GM21528 (cell line): ENCODE data around the gene ECI2.
"Not testable (repeated sequence)": the region's sequence is repeated elsewhere in the genome, so short reads cannot be mapped to it uniquely, and the experiment has no call there.

Experiments
- ATAC-seq: cut with Tn5 transposase; IDR thresholded peaks from one replicate; pipeline ENCODE4 v1.9.1; 2021; ENCODE audit warnings: mild to moderate bottlenecking, moderate library complexity; ENCODE audit not compliant: unreplicated experiment, low FRiP score

Gene ECI2

DNA sequence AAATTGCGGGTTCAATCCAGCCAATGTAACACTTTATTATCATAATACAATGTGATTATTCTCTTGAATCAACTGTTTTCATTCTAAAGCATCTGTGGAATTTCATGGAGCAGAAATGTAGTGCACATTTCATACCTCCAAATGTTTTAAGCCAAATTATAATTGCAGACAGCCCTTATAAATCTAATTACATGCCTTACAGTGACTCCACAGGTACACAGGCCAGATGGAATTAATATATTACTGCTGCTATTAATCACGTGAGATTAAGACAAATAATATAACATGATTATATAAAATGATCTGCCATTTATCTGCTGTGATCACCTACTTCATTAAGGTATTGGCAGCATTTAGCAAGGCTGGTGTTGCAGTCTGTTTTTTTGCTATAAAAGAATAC, 9.7 kb upstream of the ECI2 start:
- no peak for ATAC-seq

DNA sequence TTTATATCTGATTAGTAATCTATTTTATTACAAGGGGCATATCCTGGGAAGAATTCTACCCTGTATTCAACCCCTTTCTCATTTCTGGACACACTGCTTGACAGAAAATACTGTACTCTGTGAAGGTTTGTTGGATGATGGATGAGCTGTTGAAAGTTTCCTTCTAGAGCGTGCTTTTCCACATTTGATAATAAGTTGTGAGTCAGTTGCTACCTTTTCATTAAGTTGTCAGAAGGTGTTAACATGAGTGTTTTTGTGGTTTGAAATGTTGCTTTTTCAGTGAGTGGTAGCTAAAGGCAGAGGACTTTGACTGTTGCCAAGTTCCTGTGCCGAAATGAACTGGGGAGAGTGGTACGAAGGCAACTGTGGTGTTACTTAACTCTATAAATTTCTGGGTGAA, 3.9 kb upstream of the ECI2 start:
- ATAC-seq, result no peak

DNA sequence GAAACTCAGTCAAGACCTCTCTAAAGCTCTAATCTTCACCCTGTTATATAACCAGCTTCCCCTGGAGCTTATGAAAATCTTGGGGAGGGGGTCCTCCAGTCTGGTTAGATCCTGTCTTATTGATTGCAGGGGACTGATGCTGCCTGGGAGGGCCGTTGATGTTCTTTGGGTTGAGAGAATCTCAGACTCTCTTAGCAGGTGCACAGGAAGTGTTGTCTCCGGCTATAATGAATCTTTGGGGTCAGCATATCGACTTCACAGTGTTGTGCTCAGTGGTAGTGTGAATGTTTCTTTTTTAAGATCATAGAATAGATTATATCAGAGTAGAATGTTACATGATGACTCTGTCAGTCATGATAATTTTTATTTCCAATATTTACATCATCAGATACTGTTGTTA, 2.8 kb upstream of the ECI2 start:
- ATAC-seq, result no peak

DNA sequence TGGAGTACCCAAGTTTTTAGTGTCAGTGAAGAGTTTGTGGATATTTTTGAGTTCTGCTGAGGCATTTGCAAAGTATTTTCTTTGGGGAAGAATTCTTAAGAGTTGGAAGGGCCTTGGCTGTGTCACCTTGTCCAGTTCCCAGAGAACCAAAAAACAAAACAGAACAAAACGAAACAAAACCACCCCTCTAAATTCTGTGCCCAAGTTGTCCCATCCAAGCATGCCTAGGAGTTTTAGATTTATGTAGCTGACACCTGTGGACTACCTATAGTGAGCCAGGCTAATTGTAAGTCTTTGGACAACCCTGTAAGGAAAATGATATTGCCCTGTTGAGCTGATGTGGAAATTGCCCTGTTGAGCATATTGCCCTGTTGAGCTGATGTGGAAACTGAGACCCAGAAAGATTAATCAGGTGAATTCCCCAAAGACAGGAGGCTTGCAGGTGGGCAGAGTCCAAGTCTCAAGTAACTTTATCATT, 1.0 kb upstream of the ECI2 start:
- ATAC-seq, result no peak

DNA sequence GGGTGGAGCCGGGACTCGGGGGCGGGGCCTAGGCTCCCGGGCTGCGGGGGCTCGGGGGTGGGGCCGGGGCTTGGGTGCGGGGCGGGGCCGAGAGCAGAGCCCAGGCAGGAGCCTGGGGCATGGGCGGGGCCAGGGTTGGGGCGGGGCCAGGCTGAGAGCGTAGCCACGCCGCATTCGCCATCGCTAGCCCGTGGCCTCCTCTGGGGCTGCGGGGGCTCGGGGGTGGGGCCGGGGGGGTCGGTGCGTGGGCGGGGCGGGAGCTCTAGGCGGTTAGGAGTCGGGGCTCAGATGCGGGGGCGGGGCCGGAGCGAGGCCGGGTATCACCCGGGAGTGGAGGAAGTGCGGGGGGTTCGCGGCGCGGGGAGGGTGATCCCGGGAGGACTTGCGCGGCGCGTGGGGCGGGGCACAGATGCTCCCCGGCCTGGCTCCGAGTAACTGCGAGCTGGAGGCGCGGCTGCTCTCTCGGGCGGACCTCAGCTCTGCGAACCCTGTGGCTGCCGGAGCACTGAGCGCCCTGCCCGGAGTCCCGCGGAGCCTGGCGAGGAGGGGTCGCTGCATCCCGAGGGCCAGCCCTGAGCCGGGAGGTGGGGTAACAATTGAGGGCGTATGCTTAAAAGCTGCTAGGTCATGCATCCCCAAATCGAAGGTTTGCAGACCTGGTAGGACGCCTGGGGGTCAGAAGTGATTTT, 434 bp upstream of the ECI2 start:
- ATAC-seq, result peak; percentile 69

DNA sequence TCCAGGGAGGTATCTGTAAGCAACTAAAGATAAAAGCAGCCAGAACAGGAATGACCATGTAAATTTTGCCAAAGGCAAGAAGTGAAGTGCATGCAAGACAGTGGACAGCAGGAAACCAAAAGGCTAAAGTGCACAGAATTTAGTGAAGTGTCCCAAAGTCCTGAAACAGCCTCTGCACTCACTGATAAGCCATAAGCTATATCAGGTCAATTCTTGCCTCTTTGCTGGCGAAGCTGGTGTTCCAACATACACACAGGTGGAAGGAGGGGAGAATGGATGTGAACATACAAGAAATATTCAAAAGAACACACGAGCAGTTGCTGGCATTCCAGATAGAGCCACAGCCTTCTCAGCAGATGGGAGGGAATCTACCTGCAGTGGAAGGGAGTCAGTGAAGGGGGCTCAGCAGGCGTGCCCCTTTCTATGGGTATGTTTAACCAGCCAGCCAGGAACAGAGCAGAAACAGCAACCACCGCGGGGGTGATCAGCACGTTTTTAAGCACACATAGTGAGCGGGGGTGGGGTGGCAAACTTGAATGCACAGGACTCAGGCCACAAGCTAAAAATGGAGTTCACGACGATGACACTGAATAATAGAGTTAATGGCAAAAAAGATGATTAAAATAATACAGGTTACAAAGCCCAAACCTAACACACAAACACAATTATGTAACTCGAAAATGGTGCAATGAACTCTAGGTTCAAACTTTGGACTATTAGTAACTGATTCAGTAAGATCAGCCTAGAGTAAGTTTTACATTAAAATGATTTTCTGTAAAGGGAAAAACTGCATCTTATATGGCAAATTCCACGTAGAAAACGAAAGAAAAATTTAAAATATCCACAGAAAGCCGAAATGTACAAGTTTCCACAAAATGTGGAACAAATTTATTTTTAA, 1.2 kb downstream of the ECI2 start:
- ATAC-seq, result no peak

DNA sequence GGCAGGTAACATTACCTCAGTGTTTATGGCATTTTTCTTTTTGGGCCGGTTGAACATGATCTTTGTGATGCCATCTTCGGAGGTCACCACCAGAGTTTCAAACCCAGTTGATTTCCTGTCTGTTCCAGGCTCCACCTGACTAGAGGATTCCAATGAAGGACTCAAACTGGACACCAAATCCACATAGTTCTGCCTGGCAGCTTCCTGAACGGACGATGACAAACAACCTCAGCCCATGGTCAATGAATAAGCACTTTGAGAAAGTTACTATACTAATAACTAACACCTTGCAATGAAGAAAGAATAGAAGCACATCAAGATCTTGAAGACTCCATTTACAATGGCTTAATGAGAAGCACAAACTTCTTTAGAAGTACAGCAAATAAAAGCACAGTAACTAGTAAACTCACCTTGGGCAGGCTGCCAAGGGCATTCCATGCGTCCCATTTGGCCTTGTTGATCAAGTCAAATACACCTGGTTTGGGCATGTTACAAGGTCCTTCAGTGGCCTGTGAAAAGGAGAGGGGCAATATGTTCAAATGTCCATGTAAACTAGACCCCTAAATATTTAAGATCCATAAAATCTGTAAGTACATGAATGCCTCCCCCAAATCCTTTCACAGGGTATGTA, 4.9 kb downstream of the ECI2 start:
- ATAC-seq, result no peak

DNA sequence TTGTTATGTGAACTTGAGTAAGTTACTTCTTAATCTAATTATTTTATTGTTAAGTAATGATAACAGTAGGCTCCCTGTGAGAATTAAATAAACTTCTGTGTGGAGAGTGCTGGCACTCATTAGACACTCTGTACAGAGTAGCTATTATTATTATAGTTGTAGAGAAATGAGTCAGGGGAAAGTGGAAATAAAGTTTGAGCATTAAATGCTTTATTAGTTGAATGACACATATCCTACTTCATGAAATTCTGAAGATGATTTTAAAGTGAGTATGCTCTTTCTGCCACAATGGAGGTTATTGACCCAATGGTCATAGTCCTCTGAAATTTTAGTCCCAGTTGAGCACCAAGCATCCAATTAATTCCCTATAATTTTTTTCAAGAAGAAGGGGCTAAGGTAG, 5.9 kb downstream of the ECI2 start:
- no peak for ATAC-seq

DNA sequence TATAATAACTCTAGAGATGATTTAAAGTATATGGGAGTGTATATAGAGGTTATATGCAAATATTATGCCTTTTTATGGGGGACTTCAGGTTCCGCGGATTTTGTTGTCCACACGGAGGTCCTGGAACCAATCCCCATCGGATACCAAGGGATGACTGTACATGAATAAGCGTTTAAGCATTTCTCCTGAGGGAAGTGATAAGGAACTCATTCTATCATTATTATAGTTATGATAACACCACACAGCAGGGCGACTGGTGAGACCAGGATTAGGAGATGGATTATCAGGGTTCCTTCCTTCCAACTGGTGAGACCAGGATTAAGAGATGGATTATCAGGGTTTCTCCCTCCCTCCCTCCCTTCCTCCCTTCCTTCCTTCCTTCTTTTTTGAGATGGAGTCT, 6.6 kb downstream of the ECI2 start:
- ATAC-seq, result no peak

DNA sequence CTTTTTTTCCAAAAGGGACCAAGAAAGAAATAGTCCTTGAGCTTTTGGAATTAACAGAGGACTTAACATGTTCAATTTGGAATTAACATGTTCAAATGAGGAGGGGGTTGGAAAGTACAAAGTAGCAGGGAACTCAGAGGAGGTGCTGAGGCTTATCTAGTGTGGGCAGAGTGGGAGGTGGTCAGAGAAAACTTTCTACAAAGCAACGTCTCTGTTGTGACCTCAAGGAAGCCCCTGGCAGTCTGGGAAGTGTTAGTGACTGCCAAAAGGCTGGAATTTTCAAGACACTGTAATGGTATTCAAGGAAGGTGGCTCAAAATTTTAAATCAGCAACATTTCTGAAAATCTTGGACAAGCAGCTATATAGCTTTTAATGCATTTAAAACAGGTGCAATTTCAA, 7.3 kb downstream of the ECI2 start:
- ATAC-seq, result no peak

DNA sequence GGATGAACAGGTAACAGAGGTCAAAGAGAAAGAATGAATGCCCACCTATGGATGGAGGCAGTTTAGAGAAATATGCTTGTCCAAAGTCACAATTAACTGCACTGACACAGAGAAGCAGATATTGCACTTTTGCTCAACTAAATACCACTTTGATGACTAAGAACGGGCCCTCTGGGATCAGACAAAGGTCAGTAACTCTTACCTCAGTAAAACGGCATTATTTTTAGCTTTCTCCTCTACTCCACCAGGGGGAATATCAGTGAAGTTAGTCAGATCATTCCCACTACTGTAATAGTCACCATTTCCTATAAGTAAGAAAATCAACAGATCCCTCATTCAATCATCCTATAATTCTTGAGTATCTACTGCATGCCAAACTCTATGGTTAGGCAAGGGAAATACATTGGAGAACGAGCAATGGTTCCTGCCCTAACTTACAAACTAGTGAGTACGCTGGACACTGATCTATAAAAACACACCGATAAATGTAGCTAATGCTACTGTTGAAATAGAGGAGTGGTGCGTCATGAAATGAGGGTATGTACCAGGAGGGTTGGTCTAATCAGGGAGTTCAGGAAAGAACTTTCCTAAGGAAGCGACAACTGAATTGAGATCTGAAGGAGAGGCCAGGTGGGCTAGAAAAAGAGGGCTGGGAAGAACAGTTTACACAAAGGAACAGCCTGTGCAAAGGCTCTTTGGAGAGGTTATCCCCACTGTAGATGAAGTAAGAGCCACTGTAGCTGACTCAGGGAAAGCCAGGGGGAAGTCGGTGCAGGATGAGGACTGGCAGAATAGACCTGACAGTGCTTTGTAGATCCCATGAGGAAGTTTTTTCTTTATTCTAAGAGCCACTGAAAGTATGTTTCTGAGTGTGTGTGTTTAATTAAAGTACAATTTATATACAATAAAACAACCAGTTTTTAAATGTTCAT, 9.2 kb downstream of the ECI2 start:
- ATAC-seq, result no peak

DNA sequence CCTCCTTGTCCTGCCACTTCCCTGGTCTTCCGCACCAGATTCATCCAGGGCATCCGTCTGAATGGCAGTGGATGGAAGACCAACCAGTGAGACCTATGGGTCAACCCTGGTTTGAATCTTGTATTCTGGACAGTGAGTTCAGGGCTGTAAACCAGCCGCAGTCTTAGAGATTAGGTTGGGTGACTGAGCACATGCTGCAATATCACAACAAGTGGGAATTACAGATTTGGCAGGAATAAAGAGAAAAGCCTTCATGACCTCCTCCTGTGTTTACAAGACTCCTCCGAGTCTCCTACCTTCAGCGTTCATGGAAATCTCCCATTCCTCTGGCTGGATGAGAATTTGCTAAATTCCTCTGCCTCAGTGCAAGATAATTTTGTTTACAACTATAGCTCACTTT, 9.9 kb downstream of the ECI2 start:
- no peak for ATAC-seq

DNA sequence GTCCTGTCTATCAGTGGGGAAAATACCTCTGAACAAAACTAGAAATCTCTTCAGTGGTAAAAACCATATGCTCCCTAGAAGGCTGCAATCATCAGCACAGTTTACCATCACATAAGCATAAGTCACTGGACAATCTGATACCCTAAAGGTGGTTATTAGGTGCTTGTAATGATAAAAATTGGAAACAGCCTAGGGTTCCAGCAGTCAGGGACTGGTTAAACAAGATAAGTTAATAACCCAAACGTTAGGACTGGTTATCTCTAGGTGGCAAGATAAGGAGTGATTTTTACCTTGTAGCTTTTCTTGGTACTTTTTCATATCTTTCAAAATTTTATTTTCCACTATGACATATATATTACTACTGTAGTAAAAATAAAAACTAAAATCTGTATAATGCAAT, 11.0 kb downstream of the ECI2 start:
- no peak for ATAC-seq

DNA sequence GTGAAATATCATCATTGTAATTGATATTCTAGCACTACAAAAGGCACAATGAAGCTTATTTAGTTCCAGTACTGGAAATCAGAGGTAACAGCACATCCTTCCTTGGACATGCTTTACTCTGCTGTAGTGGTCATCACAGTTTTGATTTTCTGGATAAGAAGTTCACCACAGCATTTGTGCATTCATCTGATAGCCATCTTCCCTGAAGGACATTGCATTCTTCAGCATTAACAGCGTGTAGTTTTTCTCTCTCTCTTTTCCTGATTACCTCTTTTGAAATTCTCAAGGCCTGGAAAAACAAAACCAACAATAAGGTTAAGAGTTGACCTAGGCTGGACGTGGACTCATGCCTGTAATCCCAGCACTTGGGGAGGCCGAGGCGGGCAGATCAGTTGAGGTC, 19.6 kb downstream of the ECI2 start:
- ATAC-seq, result no peak

DNA sequence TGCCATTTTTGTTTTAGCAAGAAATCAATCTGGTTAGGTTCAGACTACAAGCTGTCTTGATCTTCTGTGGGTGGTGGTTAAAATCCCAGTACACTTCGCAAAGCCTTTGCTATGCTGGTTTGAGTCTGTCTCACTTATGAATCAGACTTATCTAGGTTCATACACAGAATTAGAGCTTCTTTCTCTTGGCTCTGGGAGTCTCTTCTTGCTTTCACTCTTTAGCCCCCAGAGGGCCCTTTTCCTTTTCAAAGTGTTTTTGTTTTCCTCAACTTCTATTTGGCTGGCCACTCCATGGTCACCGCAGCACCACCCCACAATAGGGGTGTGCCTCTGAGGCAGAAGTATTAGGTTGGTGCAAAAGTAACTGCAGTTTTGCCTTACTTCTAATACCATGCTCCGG, 21.3 kb downstream of the ECI2 start:
- ATAC-seq, result no peak

DNA sequence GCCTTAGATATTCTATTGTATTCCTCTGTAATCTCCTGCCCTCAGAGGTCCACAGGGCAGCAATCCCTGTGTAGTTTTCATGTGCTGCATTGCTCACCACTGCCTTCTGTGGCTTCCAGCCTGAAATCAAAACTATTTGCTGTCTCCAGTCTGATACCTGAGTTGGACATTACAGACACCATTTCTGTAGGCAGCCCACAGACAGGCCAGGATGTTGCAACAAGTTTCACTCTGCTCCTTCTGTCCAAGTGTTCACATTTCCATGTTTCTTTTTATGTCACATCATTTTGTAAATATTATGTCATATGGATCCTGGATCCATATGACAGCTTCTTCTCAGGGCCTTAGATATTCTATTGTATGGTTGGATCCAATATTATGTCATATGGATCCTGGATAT, 21.7 kb downstream of the ECI2 start:
- no peak for ATAC-seq

DNA sequence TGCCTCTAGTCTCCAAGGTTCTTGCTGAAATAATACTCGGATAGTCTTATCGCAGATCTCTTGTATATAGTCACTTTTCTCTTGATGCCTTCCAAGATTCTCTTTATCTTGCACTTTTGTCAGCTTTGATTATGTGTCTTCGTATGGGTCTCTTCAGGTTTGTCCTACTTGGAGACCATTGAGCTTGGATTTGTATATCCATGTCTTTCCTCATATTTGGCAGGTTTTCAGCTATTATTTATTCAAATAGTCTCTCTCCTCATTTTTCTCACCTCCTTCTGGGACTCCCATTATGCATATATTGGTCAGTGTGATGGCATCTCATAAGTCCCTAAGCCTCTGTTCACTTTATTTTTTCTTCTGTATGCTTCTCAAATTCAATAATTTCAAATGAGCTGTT, 23.0 kb downstream of the ECI2 start:
- no peak for ATAC-seq

DNA sequence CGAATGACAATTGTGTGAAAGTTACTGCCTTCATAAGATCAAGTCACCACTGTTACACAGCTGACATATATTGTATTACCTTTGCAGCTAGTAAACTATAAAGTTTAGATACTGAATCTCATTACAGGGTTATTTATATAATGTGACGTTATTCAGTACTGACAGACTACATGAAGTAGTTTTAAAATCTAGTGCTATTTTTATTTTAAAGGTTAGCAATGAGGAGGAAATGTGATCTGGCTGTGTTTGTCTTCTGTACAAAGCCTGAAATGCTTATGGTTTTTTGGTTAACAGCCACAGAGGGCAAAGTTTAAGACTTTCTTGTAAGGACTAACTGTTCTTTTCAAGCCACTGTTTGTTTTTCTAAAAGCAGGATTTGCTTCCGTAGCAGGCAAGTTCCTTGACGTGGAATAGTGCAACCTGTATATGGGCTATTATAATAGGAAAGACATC, 26.0 kb downstream of the ECI2 start:
- not testable (repeated sequence) for ATAC-seq

DNA sequence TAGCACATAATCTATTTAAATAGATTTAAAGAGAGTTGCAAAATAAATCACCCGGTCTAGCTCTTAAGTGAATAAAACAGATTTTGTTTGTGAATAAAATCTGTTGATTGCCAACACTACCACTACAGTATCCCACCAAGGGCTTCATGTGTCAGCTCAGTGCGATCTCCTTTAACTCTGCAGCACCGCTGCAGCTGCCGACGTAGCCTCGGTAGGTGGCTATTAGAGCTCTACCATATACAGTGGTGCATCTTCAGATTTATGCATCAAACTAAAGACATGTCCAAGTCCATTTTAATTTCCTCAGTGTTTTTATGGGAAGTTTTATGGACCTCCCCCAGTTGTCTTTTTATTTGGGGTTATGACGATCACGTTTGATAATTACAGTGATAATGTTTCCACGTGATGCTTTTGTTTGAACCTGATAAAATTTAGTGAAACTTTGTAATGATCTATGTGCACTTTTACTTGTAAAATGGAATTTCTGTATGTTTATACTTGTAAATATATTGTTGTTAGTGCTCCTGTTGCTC, 26.7 kb downstream of the ECI2 start:
- no peak for ATAC-seq

DNA sequence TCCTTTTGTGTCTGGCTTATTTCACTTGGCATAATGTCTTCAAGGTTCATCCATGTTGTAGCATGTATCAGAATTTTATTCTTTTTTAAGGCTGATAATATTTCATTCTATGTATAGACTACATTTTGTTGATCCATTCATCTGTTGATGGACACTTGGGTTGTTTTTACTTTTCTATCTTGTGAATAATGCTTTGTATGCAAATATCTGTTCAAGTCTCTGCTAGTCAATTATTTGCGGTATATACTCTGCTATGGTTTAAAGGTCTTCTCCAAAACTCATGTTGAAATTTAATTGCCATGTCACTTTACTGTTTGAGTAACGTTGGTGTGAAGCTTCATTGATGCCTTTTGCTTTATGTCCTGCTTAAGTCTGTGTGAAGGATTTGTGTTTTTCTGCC, 27.5 kb downstream of the ECI2 start:
- no peak for ATAC-seq
